GM13977 (cell line): ENCODE data around the gene LIFR.
A peak's percentile ranks its signal among the peaks of the same experiment; 100 is the strongest.

Source experiments
- DNase-seq: peaks from one replicate; pipeline ENCODE4 v3.0.0; 2012; ENCODE audit warnings: low spot score
- CTCF ChIP-seq: IDR thresholded peaks from 2 replicates; pipeline ENCODE4 v1.5.1; 2012; ENCODE audit warnings: mild to moderate bottlenecking, control low read depth; ENCODE audit not compliant: insufficient read depth; ENCODE audit errors: extremely low read depth, missing control alignments
- in situ Hi-C: fragments of 300-500 bp; cut with MboI; formaldehyde crosslinking; loops from one replicate; pipeline ENCODE4 v1.12.0; 2022; ENCODE audit warnings: low sequenced_read_pairs, low pct_unique_long_range_greater_than_20kb, mixed read lengths, inconsistent platforms; ENCODE audit not compliant: unreplicated experiment

The LIFR gene

GRCh38 chr5:38442247-38442573 is 114.2 kb downstream of the LIFR start:
- DNase-seq: no peak
- in situ Hi-C loops: loop anchor here (25.0 kb wide), 2 partner anchors 370 to 470 kb away; no protein-coding TSS in a partner anchor
- TF ChIP-seq CTCF: no peak

GRCh38 chr5:38441453-38442246 is 114.8 kb downstream of the LIFR start:
- DNase-seq: peak; percentile 82
- in situ Hi-C loops: loop anchor here (25.0 kb wide), 2 partner anchors 371 to 471 kb away; no protein-coding TSS in a partner anchor
- peak; percentile 97 for TF ChIP-seq CTCF

GRCh38 chr5:38438757-38439156 is 117.7 kb downstream of the LIFR start:
- in situ Hi-C loops: loop anchor here (25.0 kb wide), 2 partner anchors 374 to 474 kb away; no protein-coding TSS in a partner anchor
- TF ChIP-seq CTCF: no peak
- no peak for DNase-seq

- TF ChIP-seq CTCF: no peak
Observed at GRCh38 chr5:38434966-38435705, 121.3 kb downstream of the LIFR start.

GRCh38 chr5:38433160-38433861 is 123.1 kb downstream of the LIFR start:
- in situ Hi-C loops: loop anchor here (25.0 kb wide), 2 partner anchors 379 to 479 kb away; no protein-coding TSS in a partner anchor
- no peak for TF ChIP-seq CTCF
- DNase-seq: no peak

More at GRCh38 chr5:38434966-38435705, 121.3 kb downstream of the LIFR start:
- in situ Hi-C loops: loop anchor here (25.0 kb wide), 2 partner anchors 377 to 477 kb away; no protein-coding TSS in a partner anchor
- DNase-seq: no peak

- TF ChIP-seq CTCF: no peak
- DNase-seq: no peak
- in situ Hi-C loops: loop anchor here (25.0 kb wide), 2 partner anchors 381 to 481 kb away; no protein-coding TSS in a partner anchor
Observed at GRCh38 chr5:38431242-38431853, 125.1 kb downstream of the LIFR start.
